Kidney tubule cell (primary cell): ENCODE data around the gene MT1M.
"Not testable (repeated sequence)": the region's sequence is repeated elsewhere in the genome, so short reads cannot be mapped to it uniquely, and the experiment has no call there.

Experiments used
- DNase-seq: peaks from one replicate; pipeline ENCODE4 v3.0.0-alpha.2; 2018; ENCODE audit warnings: low spot score

MT1M gene

DNA sequence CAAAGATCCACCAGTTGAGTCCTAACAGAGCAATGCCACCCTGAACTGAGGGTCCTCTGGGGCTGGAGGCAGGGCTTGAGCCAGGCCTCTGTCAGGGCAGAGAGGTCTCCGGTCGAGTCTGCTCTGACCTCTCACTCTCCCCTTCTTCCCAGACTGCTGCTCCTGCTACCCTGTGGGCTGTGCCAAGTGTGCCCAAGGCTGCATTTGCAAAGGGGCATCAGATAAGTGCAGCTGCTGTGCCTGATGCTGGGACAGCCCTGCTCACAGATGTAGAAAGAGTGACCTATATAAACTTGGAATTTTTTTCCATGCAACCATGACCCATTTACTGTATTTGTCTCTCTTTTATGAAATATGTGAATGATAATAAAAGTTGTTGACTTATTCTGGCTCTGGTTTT, 16.8 kb downstream of the MT1M start:
- DNase-seq, result no peak

DNA sequence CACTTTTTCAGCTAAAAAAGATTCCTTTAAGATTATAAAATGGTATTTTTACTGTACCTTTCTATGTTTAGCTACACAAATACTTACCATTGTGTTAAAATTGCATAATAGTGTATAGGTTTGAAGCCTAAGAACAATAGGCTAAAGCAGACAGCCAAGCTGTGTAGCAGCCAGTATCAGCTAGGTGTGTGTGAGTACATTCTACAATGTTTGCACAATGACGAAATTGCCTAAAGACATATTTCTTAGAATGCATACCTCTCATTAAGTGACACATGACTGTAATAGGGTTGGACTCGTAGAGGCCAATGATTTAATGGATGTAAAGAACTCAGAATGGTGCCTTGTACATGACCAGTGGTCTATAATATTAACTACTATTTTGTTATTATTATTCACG, 17.4 kb downstream of the MT1M start:
- DNase-seq, result no peak

DNA sequence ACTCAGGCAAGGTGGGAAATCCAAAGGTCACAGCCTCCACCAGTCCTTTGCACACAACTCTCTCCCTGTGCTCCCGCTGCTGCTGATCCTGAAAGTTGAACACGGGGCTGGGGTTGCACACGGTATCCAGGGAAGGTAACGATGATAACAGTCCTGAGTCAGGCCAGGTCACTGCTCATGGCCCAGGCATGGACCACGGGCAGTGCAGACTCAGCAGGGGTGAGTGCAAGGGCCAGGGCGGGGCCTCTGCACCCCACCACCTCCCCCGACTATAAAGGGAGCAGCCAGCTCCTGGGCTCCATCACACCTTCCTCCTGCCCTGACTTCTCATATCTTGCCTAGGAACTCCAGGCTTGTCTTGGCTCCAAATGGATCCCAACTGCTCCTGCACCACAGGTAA, 19.1 kb downstream of the MT1M start, which contains the start of gene MT1B:
Gene MT1B (plus strand): TSS at position 301 of the 400 bp plus-strand sequence. CDS start 68 bp downstream, at position 369.
- DNase-seq, result no peak

DNA sequence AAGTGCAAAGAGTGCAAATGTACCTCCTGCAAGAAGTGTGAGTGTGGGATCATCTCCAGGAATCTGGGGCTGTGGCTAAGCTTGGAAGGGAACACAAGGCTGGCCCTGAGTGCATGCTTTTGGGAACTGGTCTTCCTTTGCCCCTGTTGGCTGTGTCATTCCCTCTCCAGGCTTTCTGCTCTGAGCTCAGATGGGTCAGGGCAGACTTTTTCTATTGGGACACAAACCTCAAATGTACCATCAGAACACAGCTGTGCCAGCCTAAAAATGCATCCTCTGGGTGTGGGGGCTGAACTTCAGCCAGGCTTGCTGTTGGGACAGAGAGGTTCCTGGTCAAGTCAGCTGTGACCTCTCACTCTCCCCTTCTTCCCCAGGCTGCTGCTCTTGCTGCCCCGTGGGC, 20.1 kb downstream of the MT1M start:
- no peak for DNase-seq

DNA sequence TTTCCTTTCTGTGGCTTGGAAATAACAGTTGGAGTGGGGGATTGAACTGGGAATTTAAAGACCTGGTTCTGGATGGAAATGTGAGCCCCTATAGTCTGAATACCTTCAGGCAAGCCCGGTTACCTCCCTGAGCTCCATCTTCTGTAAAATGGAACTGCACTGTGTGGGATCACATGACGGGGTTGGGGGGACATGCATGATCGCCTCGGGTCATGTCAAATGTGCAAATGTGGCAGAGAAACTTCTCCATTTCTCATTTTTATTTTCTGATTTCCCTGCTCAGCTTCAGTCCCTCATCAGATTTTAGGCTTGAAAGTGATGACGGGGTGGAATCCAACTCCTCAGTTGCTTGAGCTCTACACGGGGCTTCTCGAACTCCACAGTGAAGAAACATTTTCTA, 20.8 kb downstream of the MT1M start:
- DNase-seq, result no peak

DNA sequence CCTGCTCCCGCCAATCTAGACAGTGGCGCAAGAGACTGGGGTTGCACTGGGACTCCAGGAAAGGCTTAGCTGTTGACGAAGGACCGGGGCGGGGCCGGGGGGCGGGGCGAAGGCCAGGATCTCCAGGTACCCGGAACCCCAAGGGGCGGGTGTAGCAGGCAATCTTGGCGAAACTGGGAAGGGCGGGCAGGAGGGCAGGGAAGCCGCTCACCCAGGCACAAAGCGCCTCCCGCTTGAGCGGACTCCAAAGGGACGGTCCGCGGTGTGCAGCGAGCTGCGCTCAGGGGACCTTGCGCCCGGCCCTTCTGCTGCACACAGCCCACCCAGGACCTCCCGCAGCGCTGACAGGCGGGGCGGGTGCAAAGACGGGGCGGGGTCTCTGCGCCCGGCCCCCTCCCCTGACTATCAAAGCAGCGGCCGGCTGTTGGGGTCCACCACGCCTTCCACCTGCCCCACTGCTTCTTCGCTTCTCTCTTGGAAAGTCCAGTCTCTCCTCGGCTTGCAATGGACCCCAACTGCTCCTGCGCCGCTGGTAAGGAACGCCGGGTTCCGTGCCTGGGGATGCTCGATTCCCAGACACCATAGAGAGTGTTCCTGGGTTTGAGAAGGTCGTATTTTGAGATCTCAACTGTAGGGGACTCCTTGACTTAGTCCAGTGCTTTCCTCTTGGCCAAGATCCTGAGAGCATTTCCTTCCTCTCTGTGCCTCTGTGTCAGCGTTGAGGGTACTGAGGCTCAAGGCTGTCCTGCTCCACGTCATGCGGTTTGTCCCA, 25.3 kb downstream of the MT1M start, which contains the start of gene MT1F:
Gene MT1F (plus strand): TSS at position 405 of the 772 bp plus-strand sequence. CDS start 100 bp downstream, at position 505.
- DNase-seq, result peak; percentile 89

DNA sequence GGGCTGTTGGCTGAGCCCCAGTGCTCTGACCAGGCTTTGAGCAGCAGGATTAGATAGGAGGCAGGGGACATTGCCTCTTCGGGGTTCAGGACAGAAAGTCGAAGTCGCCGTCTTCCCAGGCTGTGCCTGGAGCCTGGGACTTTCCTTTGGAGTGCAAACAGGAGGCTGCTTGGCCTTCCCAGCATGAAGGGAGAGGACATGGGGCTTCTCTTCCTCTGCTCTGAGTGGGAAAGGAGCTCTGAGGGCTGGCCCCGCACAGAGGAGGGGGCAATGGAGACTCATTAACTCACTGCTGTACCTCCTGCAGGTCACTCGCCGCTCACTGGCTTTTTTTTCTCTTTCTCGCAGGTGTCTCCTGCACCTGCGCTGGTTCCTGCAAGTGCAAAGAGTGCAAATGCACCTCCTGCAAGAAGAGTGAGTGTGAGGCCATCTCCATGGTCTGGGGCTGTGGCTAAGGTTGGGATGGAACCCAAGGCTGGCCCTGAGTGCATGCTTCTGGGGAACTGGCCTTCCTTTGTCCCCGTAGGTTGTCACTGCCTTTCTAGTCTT, 25.9 kb downstream of the MT1M start:
- no peak for DNase-seq

DNA sequence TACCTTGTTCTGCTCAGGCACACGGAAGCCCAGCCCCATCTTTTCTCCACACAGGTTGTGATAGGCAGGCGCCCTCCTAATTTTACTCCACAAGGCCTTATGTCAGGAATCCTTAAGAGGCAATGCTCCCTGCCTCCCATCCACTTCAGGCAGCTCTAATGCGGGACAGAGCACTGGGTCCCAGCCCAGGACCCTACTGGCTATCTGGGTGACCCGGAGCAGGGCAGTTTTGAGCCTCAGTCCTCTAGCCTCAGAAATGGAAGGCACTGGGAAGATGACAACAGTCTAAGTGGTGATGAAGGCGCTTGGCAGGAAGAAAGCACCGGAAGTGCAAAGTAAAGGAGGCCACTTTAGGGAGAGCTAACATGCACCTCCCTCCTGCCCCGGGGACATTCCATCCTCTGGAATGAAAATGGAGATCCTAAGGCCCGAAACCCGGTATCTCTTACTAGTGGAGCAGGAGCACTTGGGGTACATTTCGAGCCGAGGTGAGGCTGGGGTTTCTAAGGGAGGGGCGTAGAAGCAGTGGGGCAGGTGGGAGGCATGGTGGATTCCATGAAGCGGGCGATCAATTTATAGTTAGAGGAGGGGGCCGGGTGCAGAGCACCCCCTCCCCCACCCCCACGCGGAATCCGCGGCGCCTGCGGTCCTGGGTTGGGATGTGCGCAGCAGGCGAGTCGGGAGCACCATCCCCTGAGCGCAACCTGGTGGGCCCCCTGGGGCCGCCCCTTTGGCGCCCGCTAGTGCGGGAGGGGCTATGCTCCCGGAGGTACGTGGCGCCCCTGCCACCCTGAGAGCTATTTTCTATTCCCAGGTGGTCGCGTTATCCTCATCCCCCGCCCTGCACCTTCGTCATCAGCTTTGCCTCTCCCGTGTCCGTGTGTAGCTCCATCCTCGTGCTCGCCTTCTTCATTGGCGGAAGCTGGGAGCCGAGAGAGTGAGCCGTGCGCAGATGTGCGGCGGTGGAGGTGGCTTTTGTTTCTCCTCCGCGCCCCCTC, 30.2 kb downstream of the MT1M start:
- no peak for DNase-seq

DNA sequence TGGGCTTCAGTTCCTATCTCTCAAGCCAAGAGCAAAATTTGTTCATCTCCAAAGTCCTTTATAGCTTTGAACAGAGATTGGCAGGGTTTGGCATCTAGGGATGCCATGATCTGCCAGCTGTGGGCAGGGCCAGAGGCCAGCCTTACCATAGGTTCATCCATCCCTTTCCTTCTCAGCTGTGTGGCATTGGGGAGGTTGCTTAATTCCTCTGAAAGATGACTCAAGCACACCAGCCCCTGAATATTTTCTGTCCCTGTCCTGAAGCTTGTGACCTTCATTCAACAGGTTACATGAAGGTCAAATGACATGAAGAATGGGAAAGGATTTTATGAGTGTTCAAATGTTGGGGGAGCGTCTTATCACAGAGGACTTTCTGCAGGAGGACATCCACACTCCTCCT, 32.0 kb downstream of the MT1M start:
- DNase-seq, result no peak

DNA sequence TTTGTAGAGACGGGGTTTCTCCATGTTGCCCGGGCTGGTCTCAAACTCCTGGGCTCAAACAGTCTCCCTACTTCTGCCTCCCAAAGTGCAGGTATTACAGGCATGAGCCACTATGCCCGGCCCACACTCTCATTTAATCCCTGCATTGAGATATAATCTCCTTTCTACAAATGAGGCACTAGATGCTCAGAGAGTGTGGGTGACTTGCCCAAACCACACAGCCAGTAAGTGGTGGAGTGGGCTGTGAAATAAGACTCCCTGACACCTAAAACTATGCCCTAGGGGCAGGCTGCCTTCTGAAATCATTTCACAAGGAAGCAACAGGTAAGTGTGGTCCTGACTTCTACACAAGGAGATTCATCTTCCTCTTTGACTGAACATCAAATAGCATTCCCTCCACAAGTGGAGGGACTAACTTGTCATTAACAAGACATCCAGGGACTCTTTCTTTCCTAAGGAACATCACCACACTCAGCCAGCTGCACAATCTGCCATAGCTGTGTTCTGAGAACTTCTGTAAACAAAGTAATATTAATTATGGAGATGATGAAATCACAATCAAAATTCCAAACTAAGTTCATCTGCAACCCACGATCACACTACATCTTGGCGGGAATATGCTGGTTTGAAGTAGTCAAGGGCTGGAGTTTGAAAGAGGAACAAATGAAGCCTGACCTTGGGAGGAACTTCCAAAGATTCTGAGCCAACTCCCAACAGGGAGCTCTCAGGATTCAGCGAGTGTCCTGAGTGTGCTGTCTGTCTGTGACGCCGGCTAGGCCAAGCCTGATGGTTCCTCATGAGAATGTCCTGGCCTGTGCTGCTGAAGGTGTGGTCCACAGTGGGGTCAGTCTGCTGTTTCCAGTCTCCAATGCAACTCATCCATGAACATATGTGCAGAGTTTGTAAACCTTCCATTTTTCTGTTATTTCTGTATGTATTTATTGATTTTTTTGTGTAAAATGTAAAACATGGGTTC, 33.1 kb downstream of the MT1M start:
- DNase-seq, result not testable (repeated sequence)

DNA sequence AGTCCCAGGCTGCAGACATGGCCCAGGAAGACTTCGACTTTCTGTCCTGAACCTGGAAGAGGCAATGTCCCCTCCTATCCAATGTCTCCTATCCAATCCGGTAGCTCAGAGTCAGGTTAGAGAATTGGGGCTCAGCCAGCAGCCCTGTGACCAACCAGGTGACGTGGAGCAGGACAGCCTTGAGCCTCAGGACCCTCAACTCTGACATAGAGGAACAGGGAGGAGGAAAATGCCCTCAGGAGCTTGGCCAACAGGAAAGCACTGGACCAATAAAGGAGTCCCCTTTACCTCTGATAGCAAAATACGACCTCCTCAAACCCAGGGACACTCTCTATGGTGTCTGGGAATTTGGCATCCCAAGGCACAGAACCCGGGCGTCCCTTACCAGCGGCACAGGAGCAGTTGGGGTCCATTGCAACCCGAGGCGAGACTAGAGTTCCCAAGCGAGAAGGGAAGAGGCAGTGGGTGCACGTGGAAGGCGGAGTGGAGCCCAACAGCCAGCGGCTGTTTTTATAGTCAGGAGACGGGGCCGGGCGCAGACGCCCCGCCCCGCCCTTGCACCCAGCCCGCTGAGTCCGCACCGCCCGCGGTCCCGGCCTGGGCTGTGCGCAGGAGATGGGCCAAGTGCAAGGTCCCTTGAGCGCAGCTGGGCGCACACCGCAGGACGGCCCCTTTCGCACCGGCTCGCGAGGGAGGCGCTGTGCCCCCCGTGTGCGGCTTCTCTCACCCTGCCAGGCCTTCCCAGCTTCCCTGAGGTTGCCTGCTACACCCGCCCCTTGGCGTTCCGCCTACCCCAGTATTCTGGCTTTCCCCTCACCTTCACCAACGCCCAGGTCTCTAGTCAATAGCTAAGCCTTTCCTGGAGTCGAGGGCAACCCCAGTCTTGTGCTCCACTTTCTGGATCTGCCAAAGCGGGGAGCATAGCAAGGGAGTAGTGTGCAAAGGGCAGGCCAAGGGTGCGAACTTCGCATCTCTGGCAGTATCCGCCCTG, 35.4 kb downstream of the MT1M start, which contains the start of gene MT1G:
Gene MT1G (minus strand): TSS at position 485 of the 991 bp plus-strand sequence. CDS start 72 bp downstream, at position 413.
- peak; percentile 17 for DNase-seq

DNA sequence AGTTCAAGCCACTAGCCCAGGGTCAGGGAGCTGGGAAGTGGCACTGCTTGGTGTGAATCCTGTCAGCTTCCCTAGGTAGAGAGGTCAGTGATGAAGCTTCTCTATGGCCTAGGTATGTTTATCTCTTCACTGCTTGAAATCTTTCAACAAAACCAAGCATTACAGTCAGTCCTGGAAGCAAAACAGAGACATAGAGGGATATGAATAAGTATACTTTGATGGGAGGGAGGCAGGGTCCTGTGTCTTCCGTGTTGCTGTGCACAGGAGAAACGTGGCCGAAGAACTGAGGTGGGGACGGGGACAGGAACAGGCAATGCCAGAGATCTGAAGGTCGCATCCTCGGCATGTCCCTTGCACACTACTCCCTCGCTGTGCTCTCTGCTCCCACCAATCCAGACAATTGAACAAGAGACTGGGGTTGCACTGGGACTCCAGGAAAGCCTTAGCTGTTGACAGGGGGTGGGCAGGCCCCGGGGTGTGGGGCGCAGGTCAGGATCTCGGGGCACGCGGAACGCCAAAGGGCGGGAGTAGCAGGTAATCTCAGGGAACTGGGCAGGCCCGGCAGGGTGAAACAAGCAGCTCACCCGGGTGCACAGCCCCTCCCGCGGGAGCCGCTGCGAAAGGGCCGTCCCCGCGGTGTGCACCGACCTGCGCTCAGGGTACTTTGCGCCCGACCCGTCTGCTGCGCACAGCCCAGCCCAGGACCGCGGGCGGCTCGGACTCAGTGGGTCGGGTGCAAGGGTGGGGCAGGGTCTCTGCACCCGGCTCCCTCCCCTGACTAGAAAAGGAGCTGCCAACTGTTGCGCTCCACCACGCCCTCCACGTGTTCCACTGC, 36.8 kb downstream of the MT1M start, which contains the start of gene MT1H:
Gene MT1H (plus strand): TSS at position 810 of the 835 bp plus-strand sequence. CDS start 71 bp downstream, outside the sequence.
- DNase-seq, result no peak

DNA sequence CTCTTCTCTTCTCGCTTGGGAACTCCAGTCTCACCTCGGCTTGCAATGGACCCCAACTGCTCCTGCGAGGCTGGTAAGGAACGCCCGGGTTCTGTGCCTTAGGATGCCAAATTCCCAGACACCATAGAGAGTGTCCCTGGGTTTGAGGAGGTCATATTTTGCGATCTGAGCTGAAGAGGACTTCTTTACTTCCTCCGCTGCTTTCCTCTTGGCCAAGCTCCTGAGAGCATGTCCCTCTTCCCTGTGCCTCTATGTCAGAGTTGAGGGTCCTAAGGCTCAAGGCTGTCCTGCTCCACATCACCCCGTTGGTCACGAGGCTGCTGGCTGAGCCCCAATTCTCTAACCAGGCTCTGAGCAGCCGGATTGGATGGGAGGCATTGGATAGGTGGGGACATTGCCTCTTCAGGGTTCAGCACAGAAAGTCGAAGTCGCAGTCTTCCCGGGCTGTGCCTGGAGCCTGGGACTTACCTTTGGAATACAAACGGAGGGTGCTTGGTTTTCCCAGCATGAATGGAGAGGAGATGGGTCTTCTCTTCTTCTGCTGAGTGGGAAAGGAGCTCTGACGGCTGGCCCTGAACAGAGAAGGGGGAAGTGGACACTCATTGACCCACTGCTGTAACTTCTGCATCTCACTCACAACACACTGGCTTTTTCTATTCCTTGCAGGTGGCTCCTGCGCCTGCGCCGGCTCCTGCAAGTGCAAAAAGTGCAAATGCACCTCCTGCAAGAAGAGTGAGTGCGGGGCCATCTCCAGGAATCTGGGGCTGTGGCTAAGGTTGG, 37.6 kb downstream of the MT1M start:
- no peak for DNase-seq

DNA sequence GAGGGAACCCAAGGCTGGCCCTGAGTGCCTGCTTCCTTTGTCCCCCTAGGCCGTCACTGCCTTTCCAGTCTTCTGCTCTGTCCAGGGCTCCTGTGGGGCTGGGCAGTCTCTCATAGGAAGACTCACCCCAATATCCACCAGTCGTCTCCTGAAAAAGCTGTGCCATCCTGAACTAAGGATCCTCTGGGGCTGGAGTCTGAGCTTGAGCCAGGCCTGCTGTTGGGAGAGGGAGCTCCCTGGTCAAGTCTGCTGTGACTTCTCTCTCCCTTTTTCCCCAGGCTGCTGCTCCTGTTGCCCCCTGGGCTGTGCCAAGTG, 38.1 kb downstream of the MT1M start:
- DNase-seq, result no peak

DNA sequence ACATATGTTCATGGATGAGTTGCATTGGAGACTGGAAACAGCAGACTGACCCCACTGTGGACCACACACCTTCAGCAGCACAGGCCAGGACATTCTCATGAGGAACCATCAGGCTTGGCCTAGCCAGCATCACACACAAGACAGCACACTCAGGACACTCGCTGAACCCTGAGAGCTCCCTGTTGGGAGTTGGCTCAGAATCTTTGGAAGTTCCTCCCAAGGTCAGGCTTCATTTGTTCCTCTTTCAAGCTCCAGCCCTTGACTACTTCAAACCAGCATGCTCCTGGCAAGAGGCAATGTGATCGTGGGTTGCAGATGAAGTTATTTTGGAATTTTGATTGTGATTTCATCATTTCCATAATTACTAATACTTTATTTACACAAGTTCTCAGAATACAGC, 39.2 kb downstream of the MT1M start:
- DNase-seq, result not testable (repeated sequence)

DNA sequence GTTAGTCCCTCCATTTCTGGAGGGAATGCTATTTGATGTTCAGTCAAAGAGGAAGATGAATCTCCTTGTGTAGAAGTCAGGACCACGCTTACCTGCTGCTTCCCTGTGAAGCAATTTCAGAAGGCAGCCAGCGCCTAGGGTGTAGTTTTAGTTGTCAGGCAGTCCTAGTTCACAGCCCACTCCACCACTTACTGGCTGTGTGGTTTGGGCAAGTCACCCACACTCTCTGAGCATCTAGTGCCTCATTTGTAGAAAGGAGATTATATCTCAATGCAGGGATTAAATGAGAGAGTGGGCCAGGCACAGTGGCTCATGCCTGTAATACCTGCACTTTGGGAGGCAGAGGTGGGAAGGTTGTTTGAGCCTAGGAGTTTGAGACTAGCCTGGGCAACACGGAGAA, 39.7 kb downstream of the MT1M start:
- not testable (repeated sequence) for DNase-seq

DNA sequence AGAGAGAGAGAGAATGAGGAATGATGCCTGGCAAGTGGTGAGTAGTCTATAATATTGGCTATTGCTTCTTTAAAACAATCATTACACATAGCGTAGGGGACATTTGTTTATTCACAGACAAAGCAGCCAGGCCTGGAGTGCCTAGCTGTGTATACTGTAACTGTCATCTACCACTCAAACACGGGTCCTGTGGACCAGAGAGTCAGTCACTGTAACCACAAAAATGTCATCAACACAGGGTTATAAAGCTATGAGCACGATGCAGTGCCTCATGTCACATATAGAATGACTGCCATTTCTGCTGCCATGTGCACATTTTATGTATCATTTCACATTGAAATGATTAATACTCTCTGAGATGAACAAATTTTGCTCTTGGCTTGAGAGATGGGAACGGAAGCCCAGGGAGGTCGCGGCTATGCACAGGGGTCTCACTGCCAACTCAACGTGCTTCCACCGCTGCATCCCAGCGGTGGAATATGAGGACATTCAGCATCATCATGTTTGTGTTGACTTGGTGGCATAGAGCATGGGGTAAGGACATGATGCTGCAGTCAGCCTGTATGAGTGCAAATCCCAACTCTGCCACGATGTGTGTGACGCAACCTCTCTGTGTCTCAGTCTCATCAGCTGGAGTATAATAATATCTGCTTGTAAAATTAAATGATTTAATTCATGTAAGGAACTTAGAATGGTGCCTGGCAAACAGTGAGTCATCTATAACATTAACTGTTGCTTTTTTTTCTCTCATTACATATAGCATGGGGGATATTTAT, 40.5 kb downstream of the MT1M start:
- no peak for DNase-seq
